Measurements from ENCODE around the gene HDAC9.

HDAC9 gene

DNA sequence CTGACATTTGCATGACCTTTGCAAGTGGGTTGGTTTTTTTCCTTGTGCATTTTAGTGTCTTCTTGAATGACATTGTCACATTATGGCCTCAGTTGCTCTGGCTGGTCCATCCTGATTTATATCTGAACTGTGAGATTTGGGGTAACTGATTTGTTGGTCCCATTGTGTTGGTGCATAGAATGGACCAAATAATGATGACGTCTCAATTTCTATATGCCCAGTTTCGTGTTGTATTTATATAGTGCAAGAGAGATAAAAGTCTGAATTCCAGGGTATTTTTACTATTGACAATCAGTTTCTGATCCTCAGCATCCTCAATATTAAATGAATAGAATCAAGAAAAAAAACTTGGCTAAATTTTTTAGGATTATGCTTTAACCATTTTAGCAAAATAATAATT is 281.8 kb downstream of the HDAC9 start:
- H3K36me3 ChIP-seq (ENCODE audit: insufficient read depth, low read length): no peaks in the 10 kb centered on the region
- ATAC-seq (ENCODE audit: insufficient read depth, low read depth) (no peak), DNase-seq (no peak)
- no peak overlapping the region for H3K27ac ChIP-seq (ENCODE audit: low read length)
- H3K4me2 ChIP-seq (ENCODE audit: insufficient read depth, low read length): no peak overlapping the region
- TF ChIP-seq EZH2 (IDR thresholded peaks at IDR 0.05; ENCODE audit: borderline replicate concordance, low read depth, low read length, severe bottlenecking): no peak
- TF ChIP-seq, protein P1, sequence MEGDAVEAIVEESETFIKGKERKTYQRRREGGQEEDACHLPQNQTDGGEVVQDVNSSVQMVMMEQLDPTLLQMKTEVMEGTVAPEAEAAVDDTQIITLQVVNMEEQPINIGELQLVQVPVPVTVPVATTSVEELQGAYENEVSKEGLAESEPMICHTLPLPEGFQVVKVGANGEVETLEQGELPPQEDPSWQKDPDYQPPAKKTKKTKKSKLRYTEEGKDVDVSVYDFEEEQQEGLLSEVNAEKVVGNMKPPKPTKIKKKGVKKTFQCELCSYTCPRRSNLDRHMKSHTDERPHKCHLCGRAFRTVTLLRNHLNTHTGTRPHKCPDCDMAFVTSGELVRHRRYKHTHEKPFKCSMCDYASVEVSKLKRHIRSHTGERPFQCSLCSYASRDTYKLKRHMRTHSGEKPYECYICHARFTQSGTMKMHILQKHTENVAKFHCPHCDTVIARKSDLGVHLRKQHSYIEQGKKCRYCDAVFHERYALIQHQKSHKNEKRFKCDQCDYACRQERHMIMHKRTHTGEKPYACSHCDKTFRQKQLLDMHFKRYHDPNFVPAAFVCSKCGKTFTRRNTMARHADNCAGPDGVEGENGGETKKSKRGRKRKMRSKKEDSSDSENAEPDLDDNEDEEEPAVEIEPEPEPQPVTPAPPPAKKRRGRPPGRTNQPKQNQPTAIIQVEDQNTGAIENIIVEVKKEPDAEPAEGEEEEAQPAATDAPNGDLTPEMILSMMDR (IDR thresholded peaks at IDR 0.05; ENCODE audit: borderline replicate concordance, extremely low read depth, low read length, poor library complexity, severe bottlenecking): no peak
- no peaks in the 10 kb centered on the region for H3K27me3 ChIP-seq (ENCODE audit: insufficient read depth, low read length, poor library complexity)
- no peak overlapping the region for H2AFZ ChIP-seq (ENCODE audit: low read depth, low read length)
- H3K9ac ChIP-seq (ENCODE audit: low read depth, low read length): no peak overlapping the region
- no peaks in the 10 kb centered on the region for H3K79me2 ChIP-seq (ENCODE audit: insufficient read depth, low read length)
- no peaks in the 10 kb centered on the region for H3K9me3 ChIP-seq (ENCODE audit: insufficient read depth, low read length, severe bottlenecking)
- no peaks in the 10 kb centered on the region for H3K4me1 ChIP-seq (ENCODE audit: insufficient read depth, low read length)
- no peak overlapping the region for H3K4me3 ChIP-seq (ENCODE audit: low read depth in 1 of 2, low read length in 2 of 2)
- H4K20me1 ChIP-seq (ENCODE audit: insufficient read depth, low read length): no peaks in the 10 kb centered on the region

DNA sequence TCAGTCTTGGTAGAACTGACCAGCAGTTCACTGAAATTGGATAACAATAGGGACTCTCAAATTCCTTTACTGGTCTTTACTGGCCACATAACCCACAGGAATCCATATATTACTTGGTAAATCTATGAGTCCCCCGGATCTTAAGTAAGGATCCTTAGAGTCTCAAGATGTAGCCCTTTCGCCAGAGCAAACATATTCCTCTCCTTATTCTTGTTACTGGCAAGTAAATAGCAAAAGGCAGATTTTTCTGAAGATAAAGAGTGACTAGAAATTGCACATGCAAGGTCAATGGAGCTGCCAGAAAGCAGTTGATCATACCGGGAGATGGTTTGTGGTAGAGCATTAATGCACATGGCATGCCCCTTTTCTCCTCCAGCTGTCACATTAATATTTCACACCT is 283.0 kb downstream of the HDAC9 start:
- DNase-seq (no peak), ATAC-seq (ENCODE audit: insufficient read depth, low read depth) (no peak)
- no peaks in the 10 kb centered on the region for H3K27me3 ChIP-seq (ENCODE audit: insufficient read depth, low read length, poor library complexity)
- H4K20me1 ChIP-seq (ENCODE audit: insufficient read depth, low read length): no peaks in the 10 kb centered on the region
- no peak overlapping the region for H3K9ac ChIP-seq (ENCODE audit: low read depth, low read length)
- H3K36me3 ChIP-seq (ENCODE audit: insufficient read depth, low read length): no peaks in the 10 kb centered on the region
- no peak for TF ChIP-seq EZH2 (IDR thresholded peaks at IDR 0.05; ENCODE audit: borderline replicate concordance, low read depth, low read length, severe bottlenecking)
- TF ChIP-seq, protein P1 (IDR thresholded peaks at IDR 0.05; ENCODE audit: borderline replicate concordance, extremely low read depth, low read length, poor library complexity, severe bottlenecking): no peak
- H3K9me3 ChIP-seq (ENCODE audit: insufficient read depth, low read length, severe bottlenecking): no peaks in the 10 kb centered on the region
- no peak overlapping the region for H2AFZ ChIP-seq (ENCODE audit: low read depth, low read length)
- no peaks in the 10 kb centered on the region for H3K4me1 ChIP-seq (ENCODE audit: insufficient read depth, low read length)
- no peak overlapping the region for H3K4me3 ChIP-seq (ENCODE audit: low read depth in 1 of 2, low read length in 2 of 2)
- no peak overlapping the region for H3K27ac ChIP-seq (ENCODE audit: low read length)
- no peaks in the 10 kb centered on the region for H3K79me2 ChIP-seq (ENCODE audit: insufficient read depth, low read length)
- H3K4me2 ChIP-seq (ENCODE audit: insufficient read depth, low read length): no peak overlapping the region

DNA sequence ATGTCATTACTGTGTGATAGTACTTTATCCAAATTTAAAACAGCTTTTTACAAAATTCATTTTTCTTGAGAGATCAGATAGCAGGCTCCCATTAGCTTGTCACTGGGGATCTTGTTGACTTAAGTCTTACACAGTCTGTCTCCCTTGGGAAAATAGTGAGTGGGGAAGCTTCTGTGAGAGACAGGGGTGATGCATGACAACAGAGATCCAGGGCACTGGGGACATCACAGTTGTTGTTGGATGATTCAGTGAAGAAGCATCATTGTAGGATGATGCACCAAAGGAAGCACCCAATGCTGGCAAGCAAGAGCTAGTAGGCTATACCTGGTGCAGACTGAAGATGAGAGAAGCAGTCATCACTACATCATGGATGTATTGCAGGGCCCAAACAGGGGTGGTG is 284.7 kb downstream of the HDAC9 start:
- no peak overlapping the region for H3K9ac ChIP-seq (ENCODE audit: low read depth, low read length)
- no peaks in the 10 kb centered on the region for H3K4me1 ChIP-seq (ENCODE audit: insufficient read depth, low read length)
- H3K27me3 ChIP-seq (ENCODE audit: insufficient read depth, low read length, poor library complexity): no peaks in the 10 kb centered on the region
- H3K4me2 ChIP-seq (ENCODE audit: insufficient read depth, low read length): no peak overlapping the region
- no peaks in the 10 kb centered on the region for H3K9me3 ChIP-seq (ENCODE audit: insufficient read depth, low read length, severe bottlenecking)
- no peak for TF ChIP-seq EZH2 (IDR thresholded peaks at IDR 0.05; ENCODE audit: borderline replicate concordance, low read depth, low read length, severe bottlenecking)
- TF ChIP-seq, protein P1 (IDR thresholded peaks at IDR 0.05; ENCODE audit: borderline replicate concordance, extremely low read depth, low read length, poor library complexity, severe bottlenecking): no peak
- no peaks in the 10 kb centered on the region for H3K36me3 ChIP-seq (ENCODE audit: insufficient read depth, low read length)
- no peak overlapping the region for H2AFZ ChIP-seq (ENCODE audit: low read depth, low read length)
- DNase-seq: no peak
- no peaks in the 10 kb centered on the region for H4K20me1 ChIP-seq (ENCODE audit: insufficient read depth, low read length)
- H3K79me2 ChIP-seq (ENCODE audit: insufficient read depth, low read length): no peaks in the 10 kb centered on the region
- H3K4me3 ChIP-seq (ENCODE audit: low read depth in 1 of 2, low read length in 2 of 2): no peak overlapping the region
- no peak overlapping the region for H3K27ac ChIP-seq (ENCODE audit: low read length)
- ATAC-seq (ENCODE audit: insufficient read depth, low read depth): no peak

DNA sequence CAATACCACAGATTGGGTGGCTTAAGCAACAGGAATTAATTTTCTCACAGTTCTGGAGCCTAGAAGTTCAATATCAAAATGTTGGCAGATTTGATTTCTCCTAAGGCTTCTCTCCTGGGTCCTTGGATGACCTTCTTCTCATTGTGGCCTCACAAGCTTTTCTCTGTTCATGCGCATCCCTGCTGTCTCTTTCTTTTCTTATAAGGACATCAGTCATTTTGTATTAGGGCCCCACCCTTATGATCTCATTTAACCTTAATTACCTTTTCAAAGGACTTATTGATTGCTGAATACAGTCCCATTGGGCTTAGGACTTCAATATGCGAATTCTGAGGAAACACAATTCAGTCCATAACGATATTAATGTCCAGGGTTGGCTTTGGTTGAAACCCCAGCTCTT is 285.4 kb downstream of the HDAC9 start:
- TF ChIP-seq, protein P1 (IDR thresholded peaks at IDR 0.05; ENCODE audit: borderline replicate concordance, extremely low read depth, low read length, poor library complexity, severe bottlenecking): no peak
- TF ChIP-seq EZH2 (IDR thresholded peaks at IDR 0.05; ENCODE audit: borderline replicate concordance, low read depth, low read length, severe bottlenecking): no peak
- H3K27me3 ChIP-seq (ENCODE audit: insufficient read depth, low read length, poor library complexity): no peaks in the 10 kb centered on the region

More for the DNA sequence above, 285.4 kb downstream of the HDAC9 start:
- H3K4me2 ChIP-seq (ENCODE audit: insufficient read depth, low read length): no peak overlapping the region
- H3K27ac ChIP-seq (ENCODE audit: low read length): no peak overlapping the region
- H2AFZ ChIP-seq (ENCODE audit: low read depth, low read length): no peak overlapping the region
- DNase-seq: no peak
- no peaks in the 10 kb centered on the region for H3K9me3 ChIP-seq (ENCODE audit: insufficient read depth, low read length, severe bottlenecking)
- no peaks in the 10 kb centered on the region for H3K4me1 ChIP-seq (ENCODE audit: insufficient read depth, low read length)
- ATAC-seq (ENCODE audit: insufficient read depth, low read depth): no peak
- H3K9ac ChIP-seq (ENCODE audit: low read depth, low read length): no peak overlapping the region
- no peaks in the 10 kb centered on the region for H3K36me3 ChIP-seq (ENCODE audit: insufficient read depth, low read length)
- no peaks in the 10 kb centered on the region for H3K79me2 ChIP-seq (ENCODE audit: insufficient read depth, low read length)
- H4K20me1 ChIP-seq (ENCODE audit: insufficient read depth, low read length): no peaks in the 10 kb centered on the region
- H3K4me3 ChIP-seq (ENCODE audit: low read depth in 1 of 2, low read length in 2 of 2): no peak overlapping the region

Measured in DND-41 (cell line).